ENCODE results near the gene GUCA1C. TPM values are rescaled to one million over a fixed set of nuclear protein-coding genes. Genes with fewer than 3 reads are reported as not detected.

Gene GUCA1C
- not detected in 3 replicates for total RNA-seq

- no peak for TF ChIP-seq CTCF (IDR thresholded peaks at IDR 0.05; ENCODE audit: unreplicated experiment)
- no peak for DNase-seq (ENCODE audit: low spot score in 2 of 2, unreplicated experiment in 2 of 2)
- H3K27me3 Mint-ChIP-seq (ENCODE audit: low read depth): no peaks in the 10 kb centered on the region
- H3K4me3 Mint-ChIP-seq: no peak within 1 kb of the TSS
- H3K36me3 Mint-ChIP-seq: no peaks in the 10 kb centered on the region
- peaks cover 25% of the 10 kb centered on the region for H3K4me1 Mint-ChIP-seq
- H3K27ac Mint-ChIP-seq: no peak within 1 kb of the TSS
- no peaks in the 10 kb centered on the region for H3K9me3 Mint-ChIP-seq
Measured at GRCh38 chr3:108953700-108954099, at the start of gene GUCA1C. Gene GUCA1C (minus strand): TSS chr3:108953879. CDS start chr3:108953762, 117 bp downstream.

- Mint-ChIP-seq H3K4me1 (no peaks in the 10 kb centered on the region), H3K36me3 (no peaks in the 10 kb centered on the region)
- no peak for TF ChIP-seq CTCF (IDR thresholded peaks at IDR 0.05; ENCODE audit: unreplicated experiment)
Measured at GRCh38 chr3:108998436-108998835, 44.8 kb upstream of the GUCA1C start.

GRCh38 chr3:108985844-108986243 lies 32.2 kb upstream of the GUCA1C start:
- TF ChIP-seq CTCF (IDR thresholded peaks at IDR 0.05; ENCODE audit: unreplicated experiment): no peak
- Mint-ChIP-seq H3K4me1 (peaks cover 1% of the 10 kb centered on the region), H3K9me3 (peaks cover 4% of the 10 kb centered on the region), H3K27me3 (ENCODE audit: low read depth) (no peaks in the 10 kb centered on the region), H3K36me3 (no peaks in the 10 kb centered on the region), H3K4me3 (no peak overlapping the region), H3K27ac (no peak overlapping the region)
- DNase-seq (ENCODE audit: low spot score in 2 of 2, unreplicated experiment in 2 of 2): no peak

More at GRCh38 chr3:108998436-108998835, 44.8 kb upstream of the GUCA1C start:
- Mint-ChIP-seq H3K9me3 (no peaks in the 10 kb centered on the region), H3K4me3 (no peak overlapping the region), H3K27me3 (ENCODE audit: low read depth) (no peaks in the 10 kb centered on the region), H3K27ac (no peak overlapping the region)
- DNase-seq (ENCODE audit: low spot score in 2 of 2, unreplicated experiment in 2 of 2): no peak

- H3K36me3 Mint-ChIP-seq: no peaks in the 10 kb centered on the region
- H3K27me3 Mint-ChIP-seq (ENCODE audit: low read depth): no peaks in the 10 kb centered on the region
- H3K4me3 Mint-ChIP-seq: no peak overlapping the region
- TF ChIP-seq CTCF (IDR thresholded peaks at IDR 0.05; ENCODE audit: unreplicated experiment): no peak
- no peak overlapping the region for H3K27ac Mint-ChIP-seq
- no peak for DNase-seq (ENCODE audit: low spot score in 2 of 2, unreplicated experiment in 2 of 2)
- H3K9me3 Mint-ChIP-seq: peaks cover 5% of the 10 kb centered on the region
- H3K4me1 Mint-ChIP-seq: peaks cover 9% of the 10 kb centered on the region
Measured at GRCh38 chr3:108983051-108983450, 29.4 kb upstream of the GUCA1C start.

- Mint-ChIP-seq H3K4me3 (no peak overlapping the region), H3K27ac (no peak overlapping the region), H3K36me3 (no peaks in the 10 kb centered on the region), H3K4me1 (peaks cover 18% of the 10 kb centered on the region), H3K27me3 (ENCODE audit: low read depth) (no peaks in the 10 kb centered on the region), H3K9me3 (peaks cover 5% of the 10 kb centered on the region)
- DNase-seq (ENCODE audit: low spot score in 2 of 2, unreplicated experiment in 2 of 2): no peak
- TF ChIP-seq CTCF (IDR thresholded peaks at IDR 0.05; ENCODE audit: unreplicated experiment): no peak
Measured at GRCh38 chr3:108976058-108976457, 22.4 kb upstream of the GUCA1C start.

GRCh38 chr3:108973019-108973418 lies 19.3 kb upstream of the GUCA1C start:
- H3K4me1 Mint-ChIP-seq: peaks cover 12% of the 10 kb centered on the region
- DNase-seq (ENCODE audit: low spot score in 2 of 2, unreplicated experiment in 2 of 2): no peak
- no peak for TF ChIP-seq CTCF (IDR thresholded peaks at IDR 0.05; ENCODE audit: unreplicated experiment)
- H3K9me3 Mint-ChIP-seq: no peaks in the 10 kb centered on the region
- no peaks in the 10 kb centered on the region for H3K36me3 Mint-ChIP-seq
- no peak overlapping the region for H3K4me3 Mint-ChIP-seq
- H3K27me3 Mint-ChIP-seq (ENCODE audit: low read depth): no peaks in the 10 kb centered on the region
- no peak overlapping the region for H3K27ac Mint-ChIP-seq
